SU-DHL-6 (cell line): Measurements from ENCODE around the gene ACTL9.

ENCODE experiments used
- H2AFZ ChIP-seq: fragments of 200-600 bp; sonication (generic); 2 replicates; pipeline ENCODE4 v1.6.1; 2014; ENCODE audit warnings: low read depth, mild to moderate bottlenecking, moderate library complexity, mixed read lengths, antibody characterized with exemption, low read length; ENCODE audit not compliant: severe bottlenecking
- H3F3A ChIP-seq: fragments of 200-600 bp; shearing (Covaris generic); 2 replicates; pipeline ENCODE4 v1.6.0; 2016; ENCODE audit warnings: antibody characterized with exemption, mild to moderate bottlenecking; ENCODE audit not compliant: insufficient read depth
- H3K27ac ChIP-seq: fragments of 200-600 bp; sonication (generic); 2 replicates; pipeline ENCODE4 v1.5.1; 2016; ENCODE audit warnings: low read depth, mild to moderate bottlenecking, low read length, moderate library complexity, mixed read lengths
- H3K27me3 ChIP-seq: fragments of 200-600 bp; sonication (generic), shearing (Covaris generic); 2 replicates; pipeline ENCODE4 v1.6.0; 2014; ENCODE audit warnings: mild to moderate bottlenecking, low read length
- H3K36me3 ChIP-seq: fragments of 200-600 bp; sonication (generic); 2 replicates; pipeline ENCODE4 v1.6.1; 2014; ENCODE audit warnings: mild to moderate bottlenecking, low read length, mixed read lengths
- H3K4me2 ChIP-seq: fragments of 300-600, 200-600 bp; shearing (Covaris generic), sonication (generic); 2 replicates; pipeline ENCODE4 v1.6.0; 2014; ENCODE audit warnings: low read length, low read depth, mild to moderate bottlenecking; ENCODE audit not compliant: poor library complexity, severe bottlenecking
- H3K4me3 ChIP-seq: fragments of 200-600 bp; sonication (generic); 2 replicates; pipeline ENCODE4 v1.5.1; 2014; ENCODE audit warnings: antibody characterized with exemption, low read length, mild to moderate bottlenecking, mixed read lengths; ENCODE audit not compliant: insufficient read depth, poor library complexity, severe bottlenecking
- H3K79me2 ChIP-seq: fragments of 200-600 bp; sonication (generic); 2 replicates; pipeline ENCODE4 v1.6.1; 2014; ENCODE audit warnings: mild to moderate bottlenecking, low read length, moderate library complexity; ENCODE audit not compliant: insufficient read depth
- H3K9ac ChIP-seq: fragments of 200-600 bp; sonication (generic); 2 replicates; pipeline ENCODE4 v1.7.0; 2014; ENCODE audit warnings: mild to moderate bottlenecking, low read length
- H3K9me2 ChIP-seq: fragments of 200-600 bp; sonication (generic); replicated peaks from 2 replicates; pipeline ENCODE4 v1.6.1; 2014; ENCODE audit warnings: low read length; ENCODE audit not compliant: insufficient read depth
- H3K9me3 ChIP-seq: fragments of 200-600 bp; sonication (generic); 2 replicates; pipeline ENCODE4 v1.6.1; 2014; ENCODE audit warnings: low read length, mixed read lengths; ENCODE audit not compliant: insufficient read depth
- H4K20me1 ChIP-seq: fragments of 200-600 bp; sonication (generic); 2 replicates; pipeline ENCODE4 v1.6.1; 2014; ENCODE audit warnings: low read depth, mild to moderate bottlenecking, antibody characterized with exemption, low read length, moderate library complexity, mixed read lengths
- EZH2phosphoT487 ChIP-seq: fragments of 200-600 bp; sonication (generic), shearing (Covaris generic); conservative IDR thresholded peaks from 2 replicates; pipeline ENCODE4 v1.6.1; 2018; ENCODE audit warnings: mild to moderate bottlenecking, antibody characterized with exemption, low read length, moderate library complexity, mixed read lengths
- TF ChIP-seq, protein P1 (sequence below): fragments of 200-600 bp; sonication (generic); IDR thresholded peaks from one replicate; pipeline ENCODE4 v1.5.1; 2017; ENCODE audit warnings: antibody characterized with exemption, mild to moderate bottlenecking, low read length, moderate library complexity; ENCODE audit not compliant: insufficient read depth, poor library complexity, severe bottlenecking

The ACTL9 gene

DNA sequence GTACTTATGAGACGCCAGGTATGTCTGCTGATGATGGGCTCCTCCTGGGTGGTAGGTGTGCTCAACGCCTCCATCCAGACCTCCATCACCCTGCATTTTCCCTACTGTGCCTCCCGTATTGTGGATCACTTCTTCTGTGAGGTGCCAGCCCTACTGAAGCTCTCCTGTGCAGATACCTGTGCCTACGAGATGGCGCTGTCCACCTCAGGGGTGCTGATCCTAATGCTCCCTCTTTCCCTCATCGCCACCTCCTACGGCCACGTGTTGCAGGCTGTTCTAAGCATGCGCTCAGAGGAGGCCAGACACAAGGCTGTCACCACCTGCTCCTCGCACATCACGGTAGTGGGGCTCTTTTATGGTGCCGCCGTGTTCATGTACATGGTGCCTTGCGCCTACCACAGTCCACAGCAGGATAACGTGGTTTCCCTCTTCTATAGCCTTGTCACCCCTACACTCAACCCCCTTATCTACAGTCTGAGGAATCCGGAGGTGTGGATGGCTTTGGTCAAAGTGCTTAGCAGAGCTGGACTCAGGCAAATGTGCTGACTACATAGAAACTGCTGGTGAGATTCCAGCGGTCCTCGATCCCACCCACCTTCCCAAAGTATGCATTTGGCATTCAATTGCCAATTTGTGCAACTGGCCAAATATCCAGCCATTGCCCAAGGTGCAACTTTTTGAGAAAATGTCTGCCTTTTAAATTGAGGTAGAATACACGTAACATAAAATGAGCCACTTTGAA is 33.0 kb upstream of the ACTL9 start:
- Histone ChIP-seq H4K20me1 (no peaks in the 10 kb centered on the region), H3K79me2 (no peaks in the 10 kb centered on the region), H3K4me3 (no peak overlapping the region), H3K36me3 (no peaks in the 10 kb centered on the region), H2AFZ (no peak overlapping the region), H3K27me3 (no peaks in the 10 kb centered on the region), H3F3A (no peaks in the 10 kb centered on the region), H3K9me2 (no peaks in the 10 kb centered on the region), H3K4me2 (no peak overlapping the region), H3K9ac (no peak overlapping the region), H3K9me3 (no peaks in the 10 kb centered on the region), H3K27ac (no peak overlapping the region)
- TF ChIP-seq, protein P1, sequence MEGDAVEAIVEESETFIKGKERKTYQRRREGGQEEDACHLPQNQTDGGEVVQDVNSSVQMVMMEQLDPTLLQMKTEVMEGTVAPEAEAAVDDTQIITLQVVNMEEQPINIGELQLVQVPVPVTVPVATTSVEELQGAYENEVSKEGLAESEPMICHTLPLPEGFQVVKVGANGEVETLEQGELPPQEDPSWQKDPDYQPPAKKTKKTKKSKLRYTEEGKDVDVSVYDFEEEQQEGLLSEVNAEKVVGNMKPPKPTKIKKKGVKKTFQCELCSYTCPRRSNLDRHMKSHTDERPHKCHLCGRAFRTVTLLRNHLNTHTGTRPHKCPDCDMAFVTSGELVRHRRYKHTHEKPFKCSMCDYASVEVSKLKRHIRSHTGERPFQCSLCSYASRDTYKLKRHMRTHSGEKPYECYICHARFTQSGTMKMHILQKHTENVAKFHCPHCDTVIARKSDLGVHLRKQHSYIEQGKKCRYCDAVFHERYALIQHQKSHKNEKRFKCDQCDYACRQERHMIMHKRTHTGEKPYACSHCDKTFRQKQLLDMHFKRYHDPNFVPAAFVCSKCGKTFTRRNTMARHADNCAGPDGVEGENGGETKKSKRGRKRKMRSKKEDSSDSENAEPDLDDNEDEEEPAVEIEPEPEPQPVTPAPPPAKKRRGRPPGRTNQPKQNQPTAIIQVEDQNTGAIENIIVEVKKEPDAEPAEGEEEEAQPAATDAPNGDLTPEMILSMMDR: no peak
- TF ChIP-seq EZH2phosphoT487: no peak

DNA sequence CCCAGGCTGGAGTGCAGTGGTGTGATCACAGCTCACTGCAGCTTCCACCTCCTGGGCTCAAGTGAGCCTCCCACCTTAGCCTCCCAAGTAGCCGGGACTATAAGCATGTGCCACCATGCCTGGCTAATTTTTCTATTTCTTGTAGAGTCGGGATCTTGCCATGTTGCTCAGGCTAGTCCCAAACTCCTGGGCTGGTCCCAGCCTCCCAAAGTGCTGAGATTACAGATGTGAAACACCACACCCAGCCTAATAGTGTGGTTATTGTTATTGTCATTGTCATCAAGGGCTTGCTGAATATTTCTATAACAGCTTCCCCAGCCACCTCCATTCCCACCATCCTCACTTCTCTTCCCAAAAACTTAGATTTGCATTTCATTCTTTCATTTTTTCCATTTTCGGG is 25.7 kb upstream of the ACTL9 start:
- TF ChIP-seq, protein P1: no peak
- no peak for TF ChIP-seq EZH2phosphoT487
- H3K27ac ChIP-seq: no peak overlapping the region
- no peaks in the 10 kb centered on the region for H3F3A ChIP-seq
- no peaks in the 10 kb centered on the region for H4K20me1 ChIP-seq
- no peak overlapping the region for H3K4me3 ChIP-seq
- no peaks in the 10 kb centered on the region for H3K79me2 ChIP-seq
- no peaks in the 10 kb centered on the region for H3K9me3 ChIP-seq
- H3K4me2 ChIP-seq: no peak overlapping the region
- H3K9me2 ChIP-seq: no peaks in the 10 kb centered on the region
- H3K9ac ChIP-seq: no peak overlapping the region
- H3K27me3 ChIP-seq: no peaks in the 10 kb centered on the region
- H2AFZ ChIP-seq: no peak overlapping the region
- no peaks in the 10 kb centered on the region for H3K36me3 ChIP-seq

DNA sequence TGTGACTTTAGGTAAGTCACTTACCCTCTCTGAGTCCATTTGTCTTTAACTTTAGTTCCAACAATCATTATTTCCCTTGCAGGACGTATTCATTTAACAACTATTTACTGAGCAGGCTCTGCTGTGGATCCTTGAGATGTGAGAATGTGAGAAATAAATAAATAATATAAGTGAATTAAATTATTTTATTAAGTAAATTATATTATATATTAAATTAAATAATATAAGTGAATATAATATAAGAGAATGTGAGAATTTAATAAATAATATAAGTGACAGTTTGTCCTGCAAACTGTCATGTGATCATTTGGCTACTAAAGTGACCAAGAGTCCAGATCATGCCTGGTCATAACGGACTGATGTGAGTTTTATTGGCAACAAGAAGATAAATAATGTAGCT is 23.4 kb upstream of the ACTL9 start:
- Histone ChIP-seq H3K27me3 (no peaks in the 10 kb centered on the region), H3K9ac (no peak overlapping the region), H3K79me2 (no peaks in the 10 kb centered on the region), H3F3A (no peaks in the 10 kb centered on the region), H2AFZ (no peak overlapping the region), H3K36me3 (no peaks in the 10 kb centered on the region), H3K9me2 (no peaks in the 10 kb centered on the region), H3K4me2 (no peak overlapping the region), H3K4me3 (no peak overlapping the region), H3K9me3 (no peaks in the 10 kb centered on the region), H3K27ac (no peak overlapping the region), H4K20me1 (no peaks in the 10 kb centered on the region)
- TF ChIP-seq EZH2phosphoT487: no peak
- TF ChIP-seq, protein P1: no peak
